Lung (tissue), 12 donors: ENCODE results near the gene FERD3L. TPM values are rescaled to one million over a fixed set of nuclear protein-coding genes. Genes with fewer than 3 reads are reported as not detected.

Experiments used
- ATAC-seq: fragments of 200-7000 bp; cut with Tn5 transposase; one replicate; pipeline ENCODE4 v1.9.1; 2020; ENCODE audit warnings: moderate number of reproducible peaks; ENCODE audit not compliant: insufficient read depth, low FRiP score
- DNase-seq, 3 donors: peaks; one replicate each; pipeline ENCODE4 v3.0.0-alpha.2; 2013 to 2017
- H3K27ac ChIP-seq, 2 donors: one replicate each; pipeline ENCODE4 v1.5.1; 2013; ENCODE audit warnings: mild to moderate bottlenecking in 2 of 2, moderate library complexity in 2 of 2, control low read depth in 1 of 2, inconsistent platforms in 1 of 2, low read depth in 1 of 2, low read length in 1 of 2
- H3K27me3 ChIP-seq, 3 donors: one replicate each; pipeline ENCODE4 v1.5.1; 2013; ENCODE audit warnings: low read length in 2 of 3; ENCODE audit not compliant: control insufficient read depth in 3 of 3, insufficient read depth in 3 of 3
- H3K36me3 ChIP-seq, 4 donors: one replicate each; pipeline ENCODE4 v1.5.1; 2013; ENCODE audit warnings: low read length in 4 of 4, mild to moderate bottlenecking in 1 of 4, moderate library complexity in 1 of 4; ENCODE audit not compliant: control insufficient read depth in 4 of 4, insufficient read depth in 4 of 4
- H3K4me1 ChIP-seq, 5 donors: one replicate each; pipeline ENCODE4 v1.5.1; 2013; ENCODE audit warnings: low read length in 5 of 5, mild to moderate bottlenecking in 2 of 5, moderate library complexity in 1 of 5; ENCODE audit not compliant: control insufficient read depth in 5 of 5, insufficient read depth in 5 of 5
- H3K4me3 ChIP-seq: one replicate; pipeline ENCODE4 v1.5.1; 2013; ENCODE audit warnings: mild to moderate bottlenecking, control low read depth, moderate library complexity
- H3K9ac ChIP-seq, 2 donors: one replicate each; pipeline ENCODE4 v1.5.1; 2013; ENCODE audit warnings: low read length in 2 of 2, control low read depth in 1 of 2; ENCODE audit not compliant: insufficient read depth in 1 of 2
- H3K9me3 ChIP-seq, 4 donors: one replicate each; pipeline ENCODE4 v1.5.1; 2013; ENCODE audit warnings: low read length in 3 of 4, mild to moderate bottlenecking in 1 of 4, moderate library complexity in 1 of 4; ENCODE audit not compliant: control insufficient read depth in 4 of 4, insufficient read depth in 3 of 4
- CTCF ChIP-seq: IDR thresholded peaks from 2 replicates; pipeline ENCODE4 v1.5.1; 2012; ENCODE audit warnings: mild to moderate bottlenecking; ENCODE audit errors: control extremely low read depth, extremely low read depth
- WGBS, 2 donors: extraction: QIAGEN DNeasy Blood & Tissue Kit; methylation state at CpG; one replicate each; pipeline ENCODE4 v1.1.7; 2013; 5-methylcytosine and 5-hydroxymethylcytosine counted together
- polyA plus RNA-seq, 2 donors: library from polyadenylated mRNA; stranded (reverse); fragments of 200-250 nt; gene quantifications; one replicate each; pipeline ENCODE4 v1.2.1, GENCODE V29; 2013
- total RNA-seq, 2 donors: library from RNA; depleted of rRNA in 1 of 2; stranded (reverse); fragments of >200 nt in 1 of 2; gene quantifications; one replicate each; pipeline ENCODE4 v1.2.1, GENCODE V29; 2014 to 2021
- donor health status: control.
- donor health status: control.
- donor health status: Bipolar disorder and iron deficiency.
- donor health status: healthy.
- donor health status: DM: yes; HTN: yes; CAD: no.

The FERD3L gene
- total and polyA plus RNA-seq, 4 donors: not detected

DNA sequence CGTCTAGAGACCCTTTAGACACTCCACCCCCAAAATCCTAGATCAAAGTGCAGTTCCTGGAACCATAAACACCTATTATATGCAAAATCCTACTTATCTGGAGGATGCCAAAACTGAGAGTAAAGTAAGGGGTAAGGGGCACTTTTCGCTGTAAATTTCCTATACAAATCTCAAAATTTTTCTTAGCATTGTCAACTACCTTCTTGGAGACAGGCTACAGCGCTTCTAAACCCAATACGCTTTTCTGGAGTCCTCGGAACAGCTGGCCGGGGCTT lies 38.2 kb downstream of the FERD3L start:
- Histone ChIP-seq H3K9ac (no peak overlapping the region), H3K36me3 (no peaks in the 10 kb centered on the region), H3K9me3 (peaks cover 0 to 5% (median 0%) of the 10 kb centered on the region in 4 donors), H3K4me1 (peaks cover 0 to 11% (median 2%) of the 10 kb centered on the region in 5 donors), H3K27me3 (peaks cover 13 to 92% (median 91%) of the 10 kb centered on the region in 3 donors), H3K27ac (no peak overlapping the region), H3K4me3 (no peak overlapping the region)
- ATAC-seq (no peak), DNase-seq (no peak)
- WGBS, 2 donors: 5 to 6% methylated on average over 6 of the region's 6 CpGs
- no peak for TF ChIP-seq CTCF

DNA sequence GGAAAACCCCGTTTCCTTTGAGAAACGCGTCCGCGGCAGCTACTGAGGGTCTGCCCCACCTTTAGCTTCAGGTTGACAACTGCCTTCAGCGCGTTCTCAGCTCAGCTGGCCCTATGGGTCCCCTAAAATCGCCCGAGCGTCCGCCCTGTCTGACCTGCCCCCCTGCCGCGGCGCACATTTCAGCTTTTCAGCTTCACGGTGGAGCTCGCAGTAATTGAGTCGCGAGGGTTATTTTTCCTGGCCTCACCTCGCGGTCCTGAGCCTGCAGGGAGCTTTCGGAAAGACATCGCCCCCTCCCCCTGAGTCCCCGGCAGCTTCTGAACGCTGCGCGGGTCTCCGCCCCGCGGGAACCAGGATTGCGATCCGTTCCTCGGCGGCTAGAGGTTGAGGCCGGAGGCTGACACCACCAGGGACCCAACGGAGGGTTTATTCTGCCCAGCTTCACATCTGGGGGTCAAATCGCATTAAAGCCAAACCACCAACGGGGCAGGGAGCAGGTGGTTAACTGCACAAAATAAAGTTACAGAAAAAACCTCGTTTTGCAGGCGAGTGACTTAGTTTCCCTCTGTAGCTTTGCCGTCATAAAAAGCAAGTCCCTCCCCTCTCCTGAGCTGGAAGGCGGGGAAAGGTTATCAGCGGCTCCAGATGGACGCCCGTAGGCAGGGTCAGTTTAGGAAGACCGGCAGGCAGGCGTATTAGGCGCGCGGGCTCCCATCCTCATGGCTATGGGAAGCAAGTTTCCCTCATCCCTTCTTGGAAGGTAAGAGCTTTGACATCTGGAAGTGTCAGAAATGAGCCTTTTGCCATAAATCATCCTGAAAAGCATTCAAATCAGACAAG lies 38.8 kb downstream of the FERD3L start:
- Histone ChIP-seq H3K36me3 (no peaks in the 10 kb centered on the region), H3K27me3 (peaks cover 17 to 91% (median 88%) of the 10 kb centered on the region in 3 donors), H3K27ac (no peak overlapping the region), H3K9me3 (peaks cover 0 to 5% (median 0%) of the 10 kb centered on the region in 4 donors), H3K4me1 (peaks cover 0 to 11% (median 2%) of the 10 kb centered on the region in 5 donors), H3K4me3 (no peak overlapping the region), H3K9ac (no peak overlapping the region)
- WGBS, 2 donors: 4 to 6% methylated on average over 49 of the region's 49 CpGs
- ATAC-seq (no peak), DNase-seq (peak in 2 of 3 donors; percentile 1 to 18)
- TF ChIP-seq CTCF: no peak

- Histone ChIP-seq H3K9ac (no peak overlapping the region), H3K4me3 (no peak overlapping the region), H3K9me3 (peaks cover 0 to 5% (median 0%) of the 10 kb centered on the region in 4 donors), H3K27me3 (peaks cover 13 to 83% (median 82%) of the 10 kb centered on the region in 3 donors), H3K36me3 (no peaks in the 10 kb centered on the region), H3K4me1 (peaks cover 0 to 11% (median 2%) of the 10 kb centered on the region in 5 donors), H3K27ac (no peak overlapping the region)
- TF ChIP-seq CTCF: no peak
- ATAC-seq (no peak), DNase-seq (no peak)
- WGBS, 2 donors: 7 to 13% methylated on average over 4 of the region's 4 CpGs
Measured at GRCh38 chr7:19105546-19105945, 39.7 kb downstream of the FERD3L start.
